ENCODE data around the gene LHPP.

The LHPP gene

DNA sequence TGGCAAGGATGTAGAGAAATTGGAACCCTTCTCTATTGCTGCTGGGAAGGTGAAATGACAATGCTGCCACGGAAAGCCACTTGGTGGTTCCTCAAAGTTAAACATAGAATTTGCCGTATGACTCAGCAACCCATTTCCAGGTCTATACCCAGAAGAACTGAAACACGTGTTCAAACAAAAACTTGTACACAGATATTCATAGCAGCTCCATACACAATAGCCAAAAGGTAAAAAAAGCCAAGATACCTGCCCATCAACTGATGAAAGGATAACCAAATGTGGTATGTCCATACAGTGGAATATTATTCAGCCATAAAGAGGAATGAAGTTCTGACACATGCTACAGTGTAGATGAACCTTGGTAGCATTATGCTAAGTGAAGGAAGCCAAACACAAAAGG is 39.1 kb downstream of the LHPP start:
- no peak overlapping the region for H3K4me3 ChIP-seq (ENCODE audit: low read depth, low read length)
- no peak for DNase-seq (ENCODE audit: low read depth)

DNA sequence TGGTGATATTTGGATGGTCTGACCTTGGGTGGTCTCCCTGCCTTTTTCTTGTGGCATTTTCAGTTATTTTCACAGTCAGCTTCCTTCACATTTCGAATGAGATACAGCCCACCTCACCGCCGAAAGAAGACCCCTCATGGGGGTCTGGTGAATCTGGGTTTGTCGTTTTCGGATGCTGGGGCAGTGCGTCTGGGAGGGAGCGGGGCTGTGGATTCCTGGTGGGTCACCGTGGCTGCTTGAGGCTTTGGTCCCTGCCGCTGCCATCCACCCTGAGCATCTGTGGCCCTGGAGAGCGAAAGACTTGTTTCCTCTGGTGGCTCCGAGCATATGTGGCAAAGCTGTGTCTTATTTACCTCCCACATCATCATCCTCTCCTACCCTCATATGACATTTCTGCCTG is 43.1 kb downstream of the LHPP start:
- H3K4me3 ChIP-seq (ENCODE audit: low read depth, low read length), result no peak overlapping the region
- TF ChIP-seq, protein P1, sequence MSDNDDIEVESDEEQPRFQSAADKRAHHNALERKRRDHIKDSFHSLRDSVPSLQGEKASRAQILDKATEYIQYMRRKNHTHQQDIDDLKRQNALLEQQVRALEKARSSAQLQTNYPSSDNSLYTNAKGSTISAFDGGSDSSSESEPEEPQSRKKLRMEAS (IDR thresholded peaks at IDR 0.05; ENCODE audit: low read depth, low read length), result no peak
- no peak for TF ChIP-seq POLR2A (IDR thresholded peaks at IDR 0.05; ENCODE audit: extremely low read depth, insufficient read length)
- TF ChIP-seq, protein P2, sequence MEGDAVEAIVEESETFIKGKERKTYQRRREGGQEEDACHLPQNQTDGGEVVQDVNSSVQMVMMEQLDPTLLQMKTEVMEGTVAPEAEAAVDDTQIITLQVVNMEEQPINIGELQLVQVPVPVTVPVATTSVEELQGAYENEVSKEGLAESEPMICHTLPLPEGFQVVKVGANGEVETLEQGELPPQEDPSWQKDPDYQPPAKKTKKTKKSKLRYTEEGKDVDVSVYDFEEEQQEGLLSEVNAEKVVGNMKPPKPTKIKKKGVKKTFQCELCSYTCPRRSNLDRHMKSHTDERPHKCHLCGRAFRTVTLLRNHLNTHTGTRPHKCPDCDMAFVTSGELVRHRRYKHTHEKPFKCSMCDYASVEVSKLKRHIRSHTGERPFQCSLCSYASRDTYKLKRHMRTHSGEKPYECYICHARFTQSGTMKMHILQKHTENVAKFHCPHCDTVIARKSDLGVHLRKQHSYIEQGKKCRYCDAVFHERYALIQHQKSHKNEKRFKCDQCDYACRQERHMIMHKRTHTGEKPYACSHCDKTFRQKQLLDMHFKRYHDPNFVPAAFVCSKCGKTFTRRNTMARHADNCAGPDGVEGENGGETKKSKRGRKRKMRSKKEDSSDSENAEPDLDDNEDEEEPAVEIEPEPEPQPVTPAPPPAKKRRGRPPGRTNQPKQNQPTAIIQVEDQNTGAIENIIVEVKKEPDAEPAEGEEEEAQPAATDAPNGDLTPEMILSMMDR (IDR thresholded peaks at IDR 0.05; ENCODE audit: low read depth, low read length), result no peak
- DNase-seq (ENCODE audit: low read depth), result no peak

More for the DNA sequence above, 39.1 kb downstream of the LHPP start:
- TF ChIP-seq POLR2A (IDR thresholded peaks at IDR 0.05; ENCODE audit: extremely low read depth, insufficient read length) (no peak), MYC (IDR thresholded peaks at IDR 0.05; ENCODE audit: low read depth, low read length) (no peak)
- TF ChIP-seq, protein P2 (IDR thresholded peaks at IDR 0.05; ENCODE audit: low read depth, low read length), result no peak
- TF ChIP-seq, protein P1 (IDR thresholded peaks at IDR 0.05; ENCODE audit: low read depth, low read length), result no peak

DNA sequence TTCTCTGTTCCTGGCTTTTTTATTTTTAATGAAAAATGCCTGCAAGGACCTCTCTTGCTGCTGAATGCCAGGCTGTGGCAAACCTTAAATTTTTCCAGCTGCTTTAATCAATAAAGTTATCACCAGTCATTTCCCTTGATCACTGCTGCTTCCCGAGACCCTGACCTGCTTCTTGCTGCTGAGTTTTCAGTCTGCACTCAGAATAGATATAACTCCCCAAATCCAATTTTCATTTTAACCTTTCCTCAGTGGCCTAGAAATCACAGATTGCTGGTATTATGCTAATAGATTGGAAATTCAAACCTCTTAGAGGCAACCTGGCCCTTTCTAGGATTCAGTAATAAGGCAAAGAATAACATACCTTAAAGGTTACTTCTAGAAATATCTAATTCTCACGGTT is 43.7 kb downstream of the LHPP start:
- TF ChIP-seq, protein P2 (IDR thresholded peaks at IDR 0.05; ENCODE audit: low read depth, low read length), result no peak
- TF ChIP-seq, protein P1 (IDR thresholded peaks at IDR 0.05; ENCODE audit: low read depth, low read length), result no peak
- TF ChIP-seq POLR2A (IDR thresholded peaks at IDR 0.05; ENCODE audit: extremely low read depth, insufficient read length) (no peak), MYC (IDR thresholded peaks at IDR 0.05; ENCODE audit: low read depth, low read length) (no peak)

DNA sequence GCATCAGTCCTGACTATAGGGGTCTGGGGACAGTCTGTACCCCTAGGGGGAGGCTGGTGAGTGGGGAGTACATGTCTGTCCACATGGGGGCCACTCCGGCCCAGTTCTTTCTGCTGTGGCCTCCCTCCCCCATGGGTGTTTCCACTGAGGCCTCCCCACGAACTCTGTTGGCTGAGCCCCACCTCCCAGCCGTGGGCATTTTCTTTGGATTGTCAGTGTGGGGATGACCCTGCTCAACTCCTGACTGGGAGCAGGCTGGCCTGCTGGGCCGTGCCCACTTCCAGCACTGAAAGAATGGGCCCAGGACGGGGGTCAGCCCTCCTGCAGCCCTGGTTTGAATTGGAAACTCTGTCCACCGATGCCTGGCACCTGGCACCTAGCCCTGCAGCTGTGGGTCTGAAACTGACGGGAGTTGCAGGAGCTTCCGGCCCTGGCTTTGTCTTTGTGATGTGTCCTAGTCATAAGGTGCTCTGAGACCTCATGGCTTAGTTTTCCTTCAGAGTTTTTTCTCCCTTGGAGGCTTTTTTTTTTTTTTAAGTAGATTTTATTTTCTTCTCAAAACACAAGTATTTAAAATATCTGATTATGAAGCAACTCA is 46.5 kb downstream of the LHPP start:
- no peak overlapping the region for H3K4me3 ChIP-seq (ENCODE audit: low read depth, low read length)
- no peak for DNase-seq (ENCODE audit: low read depth)
- TF ChIP-seq, protein P1 (IDR thresholded peaks at IDR 0.05; ENCODE audit: low read depth, low read length), result no peak
- TF ChIP-seq, protein P2 (IDR thresholded peaks at IDR 0.05; ENCODE audit: low read depth, low read length), result no peak
- TF ChIP-seq POLR2A (IDR thresholded peaks at IDR 0.05; ENCODE audit: extremely low read depth, insufficient read length) (no peak), MYC (IDR thresholded peaks at IDR 0.05; ENCODE audit: low read depth, low read length) (no peak)

More for the DNA sequence above, 43.7 kb downstream of the LHPP start:
- DNase-seq (ENCODE audit: low read depth), result no peak
- H3K4me3 ChIP-seq (ENCODE audit: low read depth, low read length), result no peak overlapping the region

DNA sequence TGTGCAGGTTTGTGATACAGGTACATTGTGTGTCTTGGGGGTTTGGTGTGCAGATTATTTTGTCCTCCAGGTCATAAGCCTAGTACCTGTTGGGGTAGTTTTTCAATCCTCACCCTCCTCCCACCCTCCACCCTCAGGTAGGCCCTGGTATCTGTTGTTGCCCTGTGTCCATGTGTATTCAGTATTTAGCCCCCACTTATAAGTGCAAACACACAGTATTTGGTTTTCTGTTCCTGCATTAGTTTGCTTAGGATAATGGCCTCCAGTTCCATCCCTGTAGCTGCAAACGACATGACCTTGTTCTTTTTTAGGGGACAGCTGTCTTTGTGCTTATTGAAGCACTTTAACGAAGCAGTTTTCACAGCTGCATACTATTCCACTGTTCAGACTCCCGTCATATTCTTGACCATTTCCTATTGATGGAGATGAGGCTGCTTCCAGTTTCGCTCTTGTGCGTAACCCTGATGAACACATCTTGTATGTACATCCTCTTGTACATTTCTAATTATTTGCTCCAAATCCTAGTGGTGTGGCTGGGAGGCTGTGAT is 47.4 kb downstream of the LHPP start:
- DNase-seq (ENCODE audit: low read depth), result no peak
- no peak for TF ChIP-seq MYC (IDR thresholded peaks at IDR 0.05; ENCODE audit: low read depth, low read length)
- TF ChIP-seq, protein P2 (IDR thresholded peaks at IDR 0.05; ENCODE audit: low read depth, low read length), result no peak
- TF ChIP-seq, protein P1 (IDR thresholded peaks at IDR 0.05; ENCODE audit: low read depth, low read length), result no peak
- no peak for TF ChIP-seq POLR2A (IDR thresholded peaks at IDR 0.05; ENCODE audit: extremely low read depth, insufficient read length)
- H3K4me3 ChIP-seq (ENCODE audit: low read depth, low read length), result no peak overlapping the region

Data from NB4 (cell line).